HCT116 (cell line): ENCODE measurements around the gene DOCK4. TPM values are rescaled to one million over a fixed set of nuclear protein-coding genes. Genes with fewer than 3 reads are reported as not detected.

Experiments used
- ATAC-seq: fragments of 200-7000 bp; cut with Tn5 transposase; 2 replicates; pipeline ENCODE4 v1.9.1; 2020; ENCODE audit warnings: mild to moderate bottlenecking, moderate library complexity
- BruUV-seq: library from RNA; stranded (reverse); fragments of 400-500 nt; replicated peaks from 2 replicates; lab custom pipeline; 2021; lab: Mats Ljungman, UMichigan
- CTCF ChIA-PET: fragments of 300-600 bp; sonication (Branson Sonifier 250); formaldehyde crosslinking; loops from one replicate; lab custom pipeline; 2021; ENCODE audit warnings: antibody characterized with exemption; lab: Charles Lee
- POLR2A ChIA-PET: fragments of 300-600, 350-600 bp; sonication (Branson Sonifier 250); formaldehyde crosslinking; loops from one replicate; lab custom pipeline; 2021; ENCODE audit warnings: antibody characterized with exemption; lab: Charles Lee
- RAD21 ChIA-PET, 2 experiments: fragments of 300-600 bp; sonication (Branson Sonifier 250); formaldehyde crosslinking; loops; one replicate each; lab custom pipeline; 2023; ENCODE audit warnings: low total read pairs in 2 of 2; ENCODE audit not compliant: uncharacterized antibody in 2 of 2, unreplicated experiment in 2 of 2, low non-redundant PET in 1 of 2; lab: Charles Lee
- DNase-seq: peaks from one replicate; pipeline ENCODE4 v3.0.0-alpha.2; 2010; ENCODE audit warnings: low read depth, low spot score
- H2AFZ ChIP-seq: fragments of 200-600 bp; shearing (Covaris generic), sonication (generic); 2 replicates; pipeline ENCODE4 v1.6.1; 2017; ENCODE audit warnings: low read depth, mixed run types, mixed read lengths, antibody characterized with exemption, low read length; ENCODE audit not compliant: poor library complexity, severe bottlenecking
- H3K27ac ChIP-seq: 2 replicates; pipeline ENCODE4 v1.5.1; 2012; ENCODE audit warnings: low read depth, low read length
- H3K27me3 ChIP-seq: fragments of 200-600 bp; sonication (generic); 2 replicates; pipeline ENCODE4 v1.6.1; 2016; ENCODE audit warnings: mixed run types, low read length, mixed read lengths; ENCODE audit not compliant: insufficient read depth
- H3K36me3 ChIP-seq, 2 experiments: fragments of 200-500 bp in 1 of 2; fragments of 200-600 bp in 1 of 2; sonication (Bioruptor generic) in 1 of 2; sonication (generic) in 1 of 2; 2 replicates each; pipeline versions ENCODE4 v1.5.1 to v1.6.1; 2014 to 2016; ENCODE audit warnings: low read length in 2 of 2, inconsistent platforms in 1 of 2, mixed read lengths in 1 of 2, mixed run types in 1 of 2; ENCODE audit not compliant: insufficient read depth in 2 of 2, control insufficient read depth in 1 of 2
- H3K4me1 ChIP-seq, 2 experiments: fragments of 200-600 bp in 1 of 2; sonication (generic) in 1 of 2; 2 replicates each; pipeline versions ENCODE4 v1.5.1 to v1.6.1; 2012 to 2017; ENCODE audit warnings: low read length in 2 of 2, inconsistent platforms in 1 of 2, mild to moderate bottlenecking in 1 of 2, mixed read lengths in 1 of 2, mixed run types in 1 of 2, moderate library complexity in 1 of 2; ENCODE audit not compliant: insufficient read depth in 2 of 2, control insufficient read depth in 1 of 2
- H3K4me2 ChIP-seq: fragments of 200-600 bp; sonication (generic); 2 replicates; pipeline ENCODE4 v1.6.1; 2017; ENCODE audit warnings: mixed run types, low read length, mixed read lengths
- H3K4me3 ChIP-seq, 2 experiments: fragments of 200-600 bp in 1 of 2; sonication (generic) in 1 of 2; replicated peaks in 1 of 2; 2 replicates each; pipeline ENCODE4 v1.5.1; 2011 to 2016; ENCODE audit warnings: low read length in 2 of 2, control low read depth in 1 of 2, low read depth in 1 of 2, mild to moderate bottlenecking in 1 of 2, mixed read lengths in 1 of 2, mixed run types in 1 of 2
- H3K79me2 ChIP-seq: fragments of 200-600 bp; sonication (generic); 2 replicates; pipeline ENCODE4 v1.6.1; 2017; ENCODE audit warnings: mild to moderate bottlenecking, mixed run types, low read length, moderate library complexity, mixed read lengths; ENCODE audit not compliant: insufficient read depth
- H3K9ac ChIP-seq: fragments of 200-600 bp; sonication (generic); 2 replicates; pipeline ENCODE4 v1.6.1; 2016; ENCODE audit warnings: low read length, mixed read lengths
- H3K9me2 ChIP-seq: fragments of 200-600 bp; sonication (generic), shearing (Covaris generic); 2 replicates; pipeline ENCODE4 v1.6.1; 2017; ENCODE audit warnings: mixed run types, mild to moderate bottlenecking, moderate library complexity; ENCODE audit not compliant: insufficient read depth
- H3K9me3 ChIP-seq, 2 experiments: fragments of 200-500 bp in 1 of 2; fragments of 200-600 bp in 1 of 2; sonication (Bioruptor generic) in 1 of 2; sonication (generic) in 1 of 2; 2 replicates each; pipeline ENCODE4 v1.6.1; 2014 to 2017; ENCODE audit warnings: low read length in 2 of 2, mixed read lengths in 2 of 2, inconsistent platforms in 1 of 2, low read depth in 1 of 2, mild to moderate bottlenecking in 1 of 2, mixed run types in 1 of 2, moderate library complexity in 1 of 2; ENCODE audit not compliant: control insufficient read depth in 1 of 2, insufficient read depth in 1 of 2
- H4K20me1 ChIP-seq: fragments of 200-600 bp; sonication (generic), shearing (Covaris generic); 2 replicates; pipeline ENCODE4 v1.6.1; 2017; ENCODE audit warnings: mixed run types, mild to moderate bottlenecking, moderate library complexity; ENCODE audit not compliant: insufficient read depth
- CEBPB ChIP-seq: IDR thresholded peaks from 2 replicates; pipeline ENCODE4 v1.6.1; 2012; ENCODE audit warnings: low read depth
- CTCF ChIP-seq, 3 experiments: fragments of 200-600 bp in 1 of 3; sonication (generic) in 1 of 3; IDR thresholded peaks in 2 of 3; conservative IDR thresholded peaks in 1 of 3; 2 replicates each; pipeline ENCODE4 v1.5.1; 2012 to 2017; ENCODE audit warnings: low read depth in 2 of 3, low read length in 2 of 3, antibody characterized with exemption in 1 of 3, borderline replicate concordance in 1 of 3, control low read depth in 1 of 3, mild to moderate bottlenecking in 1 of 3, mixed read lengths in 1 of 3, mixed run types in 1 of 3, moderate library complexity in 1 of 3; ENCODE audit not compliant: insufficient read depth in 1 of 3
- EGR1 ChIP-seq: IDR thresholded peaks from 2 replicates; pipeline ENCODE4 v1.6.1; 2012; ENCODE audit warnings: low read depth
- ELF1 ChIP-seq: IDR thresholded peaks from 2 replicates; pipeline ENCODE4 v1.6.1; 2012; ENCODE audit warnings: low read depth, borderline replicate concordance
- EZH2 ChIP-seq: fragments of 200-600 bp; sonication (generic); IDR thresholded peaks from 2 replicates; pipeline ENCODE4 v1.6.1; 2017; ENCODE audit warnings: antibody characterized with exemption, mixed run types
- FOSL1 ChIP-seq: IDR thresholded peaks from 2 replicates; pipeline ENCODE4 v1.6.1; 2012; ENCODE audit warnings: low read depth
- JUND ChIP-seq: IDR thresholded peaks from 2 replicates; pipeline ENCODE4 v1.6.1; 2012
- MAX ChIP-seq: IDR thresholded peaks from 2 replicates; pipeline ENCODE4 v1.6.1; 2012
- POLR2AphosphoS5 ChIP-seq: IDR thresholded peaks from 2 replicates; pipeline ENCODE4 v1.6.1; 2011; ENCODE audit warnings: mild to moderate bottlenecking, low read depth, low read length, moderate library complexity
- RAD21 ChIP-seq: IDR thresholded peaks from 2 replicates; pipeline ENCODE4 v1.6.1; 2012; ENCODE audit warnings: low read depth, mild to moderate bottlenecking
- SIN3A ChIP-seq: IDR thresholded peaks from 2 replicates; pipeline ENCODE4 v1.6.1; 2012; ENCODE audit warnings: low read depth
- SP1 ChIP-seq: IDR thresholded peaks from 2 replicates; pipeline ENCODE4 v1.6.1; 2012; ENCODE audit warnings: low read depth
- SRF ChIP-seq: IDR thresholded peaks from 2 replicates; pipeline ENCODE4 v1.6.1; 2012; ENCODE audit warnings: low read depth
- TCF7L2 ChIP-seq: IDR thresholded peaks from 2 replicates; pipeline ENCODE4 v1.7.0; 2011; ENCODE audit warnings: borderline replicate concordance, inconsistent platforms; ENCODE audit not compliant: insufficient read depth, insufficient read length; ENCODE audit errors: extremely low read depth
- YY1 ChIP-seq: IDR thresholded peaks from 2 replicates; pipeline ENCODE4 v1.6.1; 2011; ENCODE audit warnings: low read length, low read depth, moderate library complexity, mild to moderate bottlenecking; ENCODE audit not compliant: insufficient replicate concordance; ENCODE audit errors: extremely low read depth
- ZBTB33 ChIP-seq: IDR thresholded peaks from 2 replicates; pipeline ENCODE4 v1.6.1; 2011; ENCODE audit warnings: mild to moderate bottlenecking, low read length, moderate library complexity; ENCODE audit not compliant: insufficient replicate concordance; ENCODE audit errors: extremely low read depth
- ZFX ChIP-seq: fragments of 450-650 bp; IDR thresholded peaks from 2 replicates; pipeline ENCODE4 v1.6.1; 2017
- ZNF274 ChIP-seq: fragments of 200-500 bp; sonication (Bioruptor generic); IDR thresholded peaks from 2 replicates; pipeline ENCODE4 v1.6.1; 2014; ENCODE audit warnings: mild to moderate bottlenecking, low read depth, low read length, inconsistent platforms
- intact Hi-C: fragments of 100-400 bp; cut with micrococcal nuclease; formaldehyde crosslinking; loops from 2 replicates; pipeline ENCODE4 v1.10.0; 2022
- total RNA-seq: library from RNA; stranded (reverse); gene quantifications from one replicate; pipeline ENCODE4 v1.2.1, GENCODE V29; 2021; ENCODE audit not compliant: unreplicated experiment

DOCK4 gene
- total RNA-seq, 1 experiment from 2014 or later, result 2.2 TPM

GRCh38 chr7:112069879-112070321 lies 136.3 kb downstream of the DOCK4 start:
- Histone ChIP-seq H3K9me3 (no peaks in the 10 kb centered on the region), H3K9ac (no peak overlapping the region), H3K9me2 (no peaks in the 10 kb centered on the region), H3K4me2 (no peak overlapping the region), H3K4me1 (no peaks in the 10 kb centered on the region), H3K27me3 (no peaks in the 10 kb centered on the region), H3K27ac (no peak overlapping the region), H2AFZ (no peak overlapping the region), H3K36me3 (no peaks in the 10 kb centered on the region), H3K4me3 (no peak overlapping the region), H3K79me2 (no peaks in the 10 kb centered on the region), H4K20me1 (no peaks in the 10 kb centered on the region)
- ATAC-seq (no peak), DNase-seq (no peak)
- CTCF ChIA-PET, result no interaction called here
- RAD21 ChIA-PET, result no interaction called here
- BruUV-seq, result no TSS peak
- TF ChIP-seq ZNF274 (no peak), ZBTB33 (no peak), CTCF (IDR thresholded peaks at IDR 0.05 in 2 of 3, conservative IDR thresholded peaks at IDR 0.05 in 1 of 3; ENCODE audit: borderline replicate concordance in 1 of 3, insufficient read depth in 1 of 3, low read depth in 2 of 3, low read length in 2 of 3) (no peak)
- intact Hi-C loops, result no loop called here
- POLR2A ChIA-PET, result no interaction called here

GRCh38 chr7:112068967-112069366 lies 137.2 kb downstream of the DOCK4 start:
- ChIA-PET RAD21 (no interaction called here), CTCF (no interaction called here), POLR2A (no interaction called here)
- no peaks in the 10 kb centered on the region for H3K9me2 ChIP-seq
- H3K79me2 ChIP-seq, result no peaks in the 10 kb centered on the region
- H3K4me2 ChIP-seq, result no peak overlapping the region
- intact Hi-C loops, result no loop called here
- no peak overlapping the region for H3K27ac ChIP-seq
- no peaks in the 10 kb centered on the region for H3K9me3 ChIP-seq
- H3K27me3 ChIP-seq, result no peaks in the 10 kb centered on the region
- H3K36me3 ChIP-seq, result no peaks in the 10 kb centered on the region
- DNase-seq (no peak), ATAC-seq (no peak)
- H4K20me1 ChIP-seq, result no peaks in the 10 kb centered on the region
- BruUV-seq, result no TSS peak
- H3K9ac ChIP-seq, result no peak overlapping the region
- H2AFZ ChIP-seq, result no peak overlapping the region
- H3K4me1 ChIP-seq, result no peaks in the 10 kb centered on the region
- H3K4me3 ChIP-seq, result no peak overlapping the region
- TF ChIP-seq SRF (no peak), JUND (no peak), RAD21 (no peak), EGR1 (no peak), SP1 (no peak), EZH2 (no peak), POLR2AphosphoS5 (no peak), SIN3A (no peak), MAX (no peak), TCF7L2 (no peak), ELF1 (no peak), YY1 (no peak), FOSL1 (no peak), CEBPB (no peak), ZFX (no peak)
